Thyroid gland (tissue), 4 donors: Measurements from ENCODE around the gene ZNF219. TPM values are rescaled to one million over a fixed set of nuclear protein-coding genes. Genes with fewer than 3 reads are reported as not detected.

Source experiments
- DNase-seq, 2 donors: peaks; one replicate each; pipeline ENCODE4 v3.0.0-alpha.2; 2019
- H3K27ac ChIP-seq, 3 donors: fragments of 200-600 bp; sonication (generic); 1 replicate in 2 of 3; 2 replicates in 1 of 3; pipeline ENCODE4 v1.5.1; 2016 to 2019; ENCODE audit warnings: mild to moderate bottlenecking in 1 of 3, moderate library complexity in 1 of 3
- H3K27me3 ChIP-seq: fragments of 200-600 bp; sonication (generic); one replicate; pipeline ENCODE4 v1.5.1; 2019
- H3K36me3 ChIP-seq, 2 donors: fragments of 200-600 bp; sonication (generic); one replicate each; pipeline ENCODE4 v1.5.1; 2016 to 2019
- H3K4me1 ChIP-seq, 2 donors: fragments of 200-600 bp; sonication (generic); one replicate each; pipeline ENCODE4 v1.5.1; 2017 to 2019
- H3K4me3 ChIP-seq, 3 donors: fragments of 200-600 bp; sonication (generic); replicated peaks in 1 of 3; 1 replicate in 2 of 3; 2 replicates in 1 of 3; pipeline ENCODE4 v1.5.1; 2016; ENCODE audit warnings: mild to moderate bottlenecking in 1 of 3
- H3K9me3 ChIP-seq: fragments of 200-600 bp; sonication (generic); one replicate; pipeline ENCODE4 v1.5.1; 2017
- POLR2A ChIP-seq, 2 donors: fragments of 450-650 bp; IDR thresholded peaks; one replicate each; pipeline ENCODE4 v1.6.1; 2017; ENCODE audit warnings: antibody characterized with exemption in 2 of 2, mild to moderate bottlenecking in 2 of 2, moderate library complexity in 1 of 2
- WGBS, 2 donors: methylation state at CpG; one replicate each; pipeline ENCODE4 v1.1.5; 2017; 5-methylcytosine and 5-hydroxymethylcytosine counted together
- intact Hi-C: fragments of 100-400 bp; cut with DNase I; formaldehyde crosslinking; loops from one replicate; pipeline ENCODE4 v1.15.1; 2023
- total RNA-seq, 4 donors: library from RNA; depleted of rRNA; stranded (reverse); fragments of >200 nt; gene quantifications; one replicate each; pipeline ENCODE4 v1.2.3, GENCODE V29; 2016
- TF ChIP-seq, protein P1 (sequence below), 6 experiments: fragments of 200-600 bp in 3 of 6; fragments of 450-650 bp in 3 of 6; sonication (generic) in 3 of 6; IDR thresholded peaks; one replicate each; pipeline ENCODE4 v1.5.1; 2016 to 2019; ENCODE audit warnings: antibody characterized with exemption in 6 of 6, mild to moderate bottlenecking in 2 of 6, inconsistent platforms in 1 of 6, moderate library complexity in 1 of 6

Gene ZNF219
- total RNA-seq, 4 donors from 2014 or later = 53.6 to 82.7 (median 67.3) TPM

DNA sequence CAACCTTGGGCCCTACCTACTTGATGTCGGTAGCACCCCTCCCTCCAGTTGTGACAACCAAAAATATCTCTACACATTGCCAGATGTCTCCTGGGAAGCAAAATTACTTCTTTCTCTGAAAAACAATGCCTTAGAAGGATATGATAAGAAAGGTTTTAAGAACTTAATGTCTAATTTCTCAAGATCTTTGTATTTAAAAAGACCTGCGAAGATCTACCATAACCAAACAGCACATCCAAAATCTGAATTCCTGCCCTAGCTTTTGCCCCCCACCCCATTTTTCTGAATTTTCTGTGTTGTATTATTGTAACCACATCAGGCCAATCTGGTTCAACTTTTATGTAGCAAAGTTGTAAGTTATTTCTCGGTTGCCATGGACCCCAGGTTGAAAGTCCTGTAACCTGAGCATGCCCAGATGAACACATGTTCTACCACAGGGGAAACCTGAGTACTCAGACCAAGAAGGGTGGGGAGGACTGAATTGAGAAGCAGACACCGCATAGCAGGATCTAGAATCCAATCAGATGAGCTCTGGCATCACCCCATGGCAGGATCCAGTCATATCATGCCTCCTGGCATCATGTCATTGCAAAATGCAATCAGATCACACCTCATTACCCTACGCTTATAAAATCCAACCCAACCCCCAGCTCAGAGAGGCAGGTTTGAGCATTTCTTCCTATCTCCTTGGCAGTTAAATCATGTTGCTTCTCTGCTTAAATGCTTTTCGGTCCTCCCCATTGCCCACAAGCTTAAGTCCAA is 11.1 kb upstream of the ZNF219 start:
- no peak for TF ChIP-seq POLR2A (IDR thresholded peaks at IDR 0.05)
- TF ChIP-seq, protein P1, sequence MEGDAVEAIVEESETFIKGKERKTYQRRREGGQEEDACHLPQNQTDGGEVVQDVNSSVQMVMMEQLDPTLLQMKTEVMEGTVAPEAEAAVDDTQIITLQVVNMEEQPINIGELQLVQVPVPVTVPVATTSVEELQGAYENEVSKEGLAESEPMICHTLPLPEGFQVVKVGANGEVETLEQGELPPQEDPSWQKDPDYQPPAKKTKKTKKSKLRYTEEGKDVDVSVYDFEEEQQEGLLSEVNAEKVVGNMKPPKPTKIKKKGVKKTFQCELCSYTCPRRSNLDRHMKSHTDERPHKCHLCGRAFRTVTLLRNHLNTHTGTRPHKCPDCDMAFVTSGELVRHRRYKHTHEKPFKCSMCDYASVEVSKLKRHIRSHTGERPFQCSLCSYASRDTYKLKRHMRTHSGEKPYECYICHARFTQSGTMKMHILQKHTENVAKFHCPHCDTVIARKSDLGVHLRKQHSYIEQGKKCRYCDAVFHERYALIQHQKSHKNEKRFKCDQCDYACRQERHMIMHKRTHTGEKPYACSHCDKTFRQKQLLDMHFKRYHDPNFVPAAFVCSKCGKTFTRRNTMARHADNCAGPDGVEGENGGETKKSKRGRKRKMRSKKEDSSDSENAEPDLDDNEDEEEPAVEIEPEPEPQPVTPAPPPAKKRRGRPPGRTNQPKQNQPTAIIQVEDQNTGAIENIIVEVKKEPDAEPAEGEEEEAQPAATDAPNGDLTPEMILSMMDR (IDR thresholded peaks at IDR 0.05) = no peak
- intact Hi-C loops = no loop called here
- 85% methylated on average over 6 of the region's 6 CpGs for WGBS, 2 donors

DNA sequence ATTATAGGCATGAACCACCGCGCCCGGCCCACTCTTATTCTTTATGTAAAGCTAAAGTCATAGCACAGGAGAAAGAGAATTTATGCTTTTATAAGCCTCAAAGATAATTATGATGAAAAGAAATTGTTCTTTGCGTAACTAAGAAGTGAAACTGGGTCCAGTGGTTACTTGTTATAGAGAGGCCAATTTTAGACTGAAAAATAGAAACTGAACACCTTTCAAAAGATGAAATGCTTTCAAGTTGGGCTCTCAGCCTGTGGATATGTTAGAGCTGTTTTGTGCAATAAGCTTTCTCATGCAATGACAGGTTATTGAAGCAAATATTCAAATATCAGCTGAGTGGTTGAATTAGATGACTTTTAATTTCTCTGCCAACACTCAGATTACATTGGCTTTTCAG is 10.3 kb upstream of the ZNF219 start:
- TF ChIP-seq, protein P1 (IDR thresholded peaks at IDR 0.05) = no peak
- TF ChIP-seq POLR2A (IDR thresholded peaks at IDR 0.05) = no peak
- Histone ChIP-seq H3K36me3 (no peaks in the 10 kb centered on the region), H3K27ac (no peak overlapping the region), H3K9me3 (no peaks in the 10 kb centered on the region), H3K27me3 (no peaks in the 10 kb centered on the region), H3K4me3 (no peak overlapping the region), H3K4me1 (peaks cover 9 to 26% of the 10 kb centered on the region in 2 donors)
- intact Hi-C loops = no loop called here
- WGBS, 2 donors = 95 to 96% methylated on average over 4 of the region's 4 CpGs
- no peak for DNase-seq

More for the DNA sequence above, 11.1 kb upstream of the ZNF219 start:
- DNase-seq = no peak
- Histone ChIP-seq H3K27ac (no peak overlapping the region), H3K4me3 (no peak overlapping the region), H3K4me1 (peaks cover 9 to 25% of the 10 kb centered on the region in 2 donors), H3K36me3 (no peaks in the 10 kb centered on the region), H3K27me3 (no peaks in the 10 kb centered on the region), H3K9me3 (no peaks in the 10 kb centered on the region)

DNA sequence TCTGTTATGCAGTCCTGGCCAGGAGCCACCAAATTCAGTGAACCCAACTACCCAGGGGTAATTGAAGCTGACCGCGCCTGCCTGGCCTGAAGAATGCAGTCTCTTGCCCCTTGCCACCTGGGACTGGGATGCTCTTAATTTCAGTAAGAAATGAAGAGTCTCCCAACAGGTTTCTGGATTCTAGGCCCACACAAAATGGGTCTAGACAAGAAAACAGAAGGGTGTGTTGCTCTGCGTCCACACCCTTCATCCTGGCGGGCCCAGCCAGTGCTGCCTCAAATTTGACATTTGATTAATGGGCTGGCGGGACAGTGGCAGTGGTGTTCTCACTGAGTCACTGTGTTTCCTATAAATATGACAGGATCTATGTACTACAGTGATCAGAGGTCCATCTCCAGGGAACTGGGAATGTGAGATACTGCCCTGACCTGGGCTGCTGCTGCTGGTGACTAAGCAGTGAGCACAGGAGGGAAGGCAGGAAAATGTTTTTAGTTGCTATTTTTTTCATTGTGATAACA is 8.9 kb upstream of the ZNF219 start:
- WGBS, 2 donors = 45 to 67% methylated on average over 5 of the region's 5 CpGs
- Histone ChIP-seq H3K4me1 (peaks cover 9 to 37% of the 10 kb centered on the region in 2 donors), H3K36me3 (no peaks in the 10 kb centered on the region), H3K27me3 (no peaks in the 10 kb centered on the region), H3K4me3 (no peak overlapping the region), H3K9me3 (no peaks in the 10 kb centered on the region), H3K27ac (peak overlapping the region in 2 of 3 donors; percentile 59 to 62)
- DNase-seq = peak; percentile 90 to 92
- no peak for TF ChIP-seq POLR2A (IDR thresholded peaks at IDR 0.05)
- TF ChIP-seq, protein P1 (IDR thresholded peaks at IDR 0.05) = peak in 1 of 6 experiments; percentile 8
- intact Hi-C loops = no loop called here

DNA sequence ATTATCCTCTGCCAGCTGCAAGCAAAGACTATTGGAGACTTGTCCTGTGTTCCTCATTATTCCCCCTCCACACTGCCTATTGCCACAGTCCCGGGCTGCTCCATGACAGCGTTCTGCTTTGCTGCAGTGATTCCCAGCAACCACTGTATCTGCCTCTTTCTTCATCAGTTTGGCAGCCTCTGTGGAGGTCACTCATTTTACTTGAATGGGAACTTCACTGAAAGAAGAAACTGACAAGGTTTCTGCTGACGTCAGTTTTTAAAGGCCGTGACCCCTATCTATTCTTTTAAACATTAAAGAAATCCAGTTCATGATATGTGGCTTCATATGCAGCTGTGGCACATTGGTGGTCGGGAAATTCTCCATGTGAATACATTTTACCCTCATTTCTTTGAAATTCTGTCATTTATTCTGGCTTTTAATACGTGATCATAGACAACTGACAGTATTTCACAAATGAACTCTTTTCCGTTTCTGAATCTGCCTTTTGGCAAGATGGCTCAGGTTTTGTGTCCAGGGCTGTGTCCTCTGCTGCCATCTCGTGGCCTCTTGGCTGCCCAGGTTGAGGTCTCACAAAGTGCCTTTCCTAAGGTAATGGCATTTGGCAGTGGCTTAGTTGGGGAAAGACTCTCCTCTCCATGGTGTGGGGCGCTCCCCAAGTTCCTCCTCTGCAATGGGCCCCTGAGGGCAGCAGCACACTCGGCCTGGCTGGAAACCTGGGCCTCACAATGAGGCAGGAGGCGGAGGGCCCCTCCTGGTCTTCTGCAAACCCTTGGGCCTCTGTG is 8.2 kb upstream of the ZNF219 start:
- intact Hi-C loops = no loop called here
- Histone ChIP-seq H3K36me3 (no peaks in the 10 kb centered on the region), H3K4me3 (no peak overlapping the region), H3K27me3 (no peaks in the 10 kb centered on the region), H3K27ac (peak overlapping the region; percentile 51 to 62 (median 59)), H3K9me3 (no peaks in the 10 kb centered on the region), H3K4me1 (peaks cover 9 to 37% of the 10 kb centered on the region in 2 donors)
- DNase-seq = peak; percentile 88 to 90
- WGBS, 2 donors = 17 to 20% methylated on average over 11 of the region's 11 CpGs
- TF ChIP-seq POLR2A (IDR thresholded peaks at IDR 0.05) = no peak
- TF ChIP-seq, protein P1 (IDR thresholded peaks at IDR 0.05) = peak; percentile 75 to 95 (median 90)
